ENCODE measurements around the gene CEBPG.
A peak's percentile ranks its signal among the peaks of the same experiment; 100 is the strongest.

Gene CEBPG

DNA sequence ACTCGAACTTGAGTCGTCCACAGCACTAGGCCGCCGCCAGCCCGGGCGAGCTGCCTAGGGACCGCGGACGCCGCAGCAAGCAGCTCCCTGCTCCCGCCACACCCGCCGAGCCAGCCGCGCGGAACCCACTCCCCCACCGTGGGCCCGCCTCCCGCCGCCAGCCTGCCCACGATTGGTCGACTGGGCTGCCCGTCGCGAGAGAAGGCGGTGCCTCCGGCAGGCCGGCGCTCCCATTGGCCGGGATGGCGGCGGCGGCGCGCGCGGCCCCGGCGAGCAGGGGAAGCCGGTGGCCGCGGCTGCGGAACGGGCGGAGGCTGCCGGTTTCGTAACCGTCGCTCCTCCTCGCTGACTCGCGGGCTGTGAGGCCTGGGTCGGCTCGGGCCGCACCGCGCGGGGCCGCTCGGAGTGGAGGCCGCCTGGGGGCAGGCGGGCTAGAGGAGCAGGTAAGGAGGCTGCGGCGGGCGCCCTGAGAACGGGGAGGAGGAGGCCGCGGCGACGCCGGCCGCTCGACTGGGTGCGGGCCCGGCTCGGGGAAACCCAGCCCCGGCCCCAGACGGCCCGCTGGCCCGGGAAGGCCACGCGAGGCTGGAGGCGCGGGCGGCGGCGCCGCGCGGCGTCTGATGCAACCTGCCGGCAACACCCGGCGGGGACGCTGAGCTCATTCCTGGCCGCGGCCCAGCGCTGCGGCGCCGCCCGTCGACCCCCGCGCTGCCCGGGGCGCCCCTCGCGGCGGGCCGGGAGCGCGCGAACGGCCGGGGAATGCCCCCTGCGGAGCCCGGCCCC is at the start of gene CEBPG:
Gene CEBPG, plus strand, starts transcription at position 257 of the 783 bp plus-strand sequence. CDS start 5,531 bp downstream, outside the sequence.
- DNase-seq = peak; percentile 84

DNA sequence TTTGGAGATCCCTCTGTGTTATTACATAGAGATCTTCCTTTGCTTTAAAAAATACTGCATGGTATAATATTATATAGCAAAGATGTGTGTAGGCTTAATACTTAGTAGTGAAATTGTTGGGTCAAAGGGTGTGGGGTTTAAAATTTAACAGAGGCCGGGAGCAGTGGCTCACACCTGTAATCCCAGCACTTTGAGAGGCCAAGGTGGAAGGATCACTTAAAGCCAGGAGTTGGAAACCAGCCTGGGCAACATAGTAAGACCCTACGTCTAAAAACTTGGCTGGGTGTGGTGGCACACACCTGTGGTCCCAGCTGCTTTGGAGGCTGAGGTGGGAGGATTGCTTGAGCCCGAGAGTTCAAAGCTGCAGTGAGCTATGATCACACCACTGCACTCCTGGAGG is 48.9 kb upstream of the CEBPG start:
- no peak for DNase-seq

DNA sequence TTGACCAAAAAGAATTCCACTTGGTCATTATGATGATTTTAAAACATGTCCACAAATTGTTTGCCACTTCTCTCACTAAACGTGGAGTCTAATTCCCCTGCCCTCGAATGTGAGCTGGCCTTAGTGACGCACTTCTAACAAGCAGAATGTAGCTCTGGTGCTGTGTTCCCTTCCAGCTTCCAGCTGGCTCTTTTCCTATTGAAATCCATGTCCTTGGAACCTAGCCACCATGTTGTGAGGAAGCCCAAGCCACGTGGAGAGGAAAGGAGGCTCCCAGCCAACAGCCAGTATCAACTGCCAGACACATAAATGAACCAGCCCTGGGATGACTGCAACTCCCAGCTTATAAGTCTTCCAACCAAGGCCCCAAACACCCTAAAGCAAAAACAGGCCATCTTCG is 47.6 kb upstream of the CEBPG start:
- DNase-seq = no peak

DNA sequence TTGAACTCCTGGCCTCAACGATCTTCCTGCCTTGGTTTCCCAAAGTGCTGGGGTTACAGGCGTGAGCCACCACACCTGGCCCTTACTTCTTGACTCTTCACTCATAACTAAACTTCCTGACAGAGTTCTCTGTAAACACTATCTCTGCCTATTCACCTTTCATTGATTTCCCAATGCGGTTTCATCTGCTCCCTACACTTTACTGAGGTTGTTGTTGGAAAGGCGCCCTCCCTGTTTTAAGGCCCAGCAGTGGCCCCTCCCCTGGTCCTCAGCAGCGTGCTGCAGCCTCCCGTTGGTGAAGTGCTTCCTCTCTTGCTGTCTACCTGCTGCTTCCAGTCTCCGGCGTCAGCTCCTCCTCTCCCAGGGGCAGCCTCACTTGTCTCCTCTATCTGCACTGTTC is 44.4 kb upstream of the CEBPG start:
- DNase-seq = no peak

DNA sequence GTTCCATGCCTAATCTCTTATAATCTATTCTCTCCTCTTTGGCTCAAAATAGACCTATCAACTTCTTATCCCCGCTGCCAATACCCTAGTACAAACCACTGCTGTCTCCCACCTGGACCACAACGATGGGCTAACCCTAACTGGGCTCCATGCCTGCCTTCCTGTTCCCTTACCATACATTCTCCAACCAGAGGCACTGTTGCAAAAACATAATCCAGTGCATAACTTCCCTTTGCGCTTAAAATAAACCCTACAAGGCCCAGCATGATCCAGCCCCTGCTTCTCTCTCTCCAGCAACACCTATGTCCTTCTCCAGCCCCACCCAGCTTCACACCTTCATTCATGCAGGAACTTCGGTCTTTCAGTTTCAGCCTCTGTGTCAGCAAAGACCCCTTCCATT is 43.8 kb upstream of the CEBPG start:
- DNase-seq = no peak

DNA sequence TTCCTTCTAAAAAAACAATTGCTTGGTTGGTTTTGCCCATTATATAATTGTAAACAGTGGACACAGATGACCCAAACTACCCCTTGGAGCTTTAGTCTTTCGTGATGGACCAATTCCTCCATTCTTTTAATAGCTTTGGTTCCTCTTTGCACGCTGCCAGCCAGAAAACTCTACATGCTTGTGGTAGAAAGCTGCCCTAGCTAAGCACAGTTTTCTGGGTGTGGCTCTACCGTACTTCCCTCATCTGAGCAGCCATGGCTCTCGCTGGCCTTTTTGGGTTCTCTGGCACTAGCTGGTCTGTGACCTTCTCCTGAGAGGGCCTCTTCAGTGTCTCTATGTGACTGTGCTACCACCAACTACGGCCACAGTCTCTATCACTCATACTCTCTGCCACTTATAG is 41.3 kb upstream of the CEBPG start:
- no peak for DNase-seq

DNA sequence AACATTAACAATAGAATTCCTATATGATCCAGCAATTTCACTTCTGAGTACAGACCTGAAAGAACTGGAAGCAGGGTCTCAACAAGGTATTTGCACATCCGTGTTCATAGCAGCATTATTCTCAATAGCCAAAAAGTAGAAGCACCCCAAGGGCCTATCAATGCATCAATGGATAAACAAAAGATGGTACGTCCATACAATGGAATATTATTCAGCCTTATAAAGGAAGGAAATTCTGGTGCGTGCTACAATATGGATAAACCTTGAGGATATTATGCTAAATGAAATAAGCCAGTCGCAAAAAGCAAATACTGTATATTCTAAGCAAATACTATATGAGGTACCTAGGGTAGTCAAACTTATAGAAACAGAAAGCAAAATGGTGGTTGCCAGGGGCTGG is 40.4 kb upstream of the CEBPG start:
- DNase-seq = no peak

DNA sequence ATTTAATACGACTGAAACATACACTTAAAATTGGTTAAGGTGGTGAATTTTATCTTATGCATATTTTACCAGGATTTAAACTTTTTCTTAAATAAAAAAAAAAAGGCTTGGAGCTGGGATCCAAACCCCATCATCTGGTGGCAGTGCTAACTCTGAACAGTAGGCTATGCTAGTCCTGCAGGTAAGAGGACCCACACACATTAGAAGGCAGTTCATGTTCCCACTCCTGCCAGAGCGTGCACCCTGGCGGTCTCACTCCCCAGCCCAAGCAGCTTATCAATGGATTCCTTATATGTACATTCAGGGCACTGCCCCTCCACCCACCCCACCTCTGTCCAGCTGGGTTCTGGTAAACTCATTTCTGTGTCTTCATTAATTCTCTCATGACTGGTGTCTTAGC is 39.9 kb upstream of the CEBPG start:
- no peak for DNase-seq

DNA sequence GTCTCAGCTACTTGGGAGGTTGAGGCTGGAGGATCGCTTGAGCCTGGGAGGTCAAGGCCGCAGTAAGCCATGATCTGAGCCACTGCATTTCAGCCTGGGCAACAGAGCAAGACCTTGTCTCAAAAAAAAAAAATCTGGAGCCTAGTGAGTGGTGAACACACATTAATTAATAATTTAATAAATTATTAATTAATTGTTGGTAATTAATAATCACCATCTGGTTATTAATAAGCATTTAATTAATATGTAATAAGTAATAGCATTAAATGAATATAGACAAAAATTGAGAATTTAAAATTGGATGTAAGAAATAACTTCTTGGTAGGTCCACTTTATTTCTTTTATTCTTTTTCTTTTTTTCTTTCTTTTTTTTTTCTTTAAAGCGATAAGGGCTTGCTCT is 39.2 kb upstream of the CEBPG start:
- no peak for DNase-seq

DNA sequence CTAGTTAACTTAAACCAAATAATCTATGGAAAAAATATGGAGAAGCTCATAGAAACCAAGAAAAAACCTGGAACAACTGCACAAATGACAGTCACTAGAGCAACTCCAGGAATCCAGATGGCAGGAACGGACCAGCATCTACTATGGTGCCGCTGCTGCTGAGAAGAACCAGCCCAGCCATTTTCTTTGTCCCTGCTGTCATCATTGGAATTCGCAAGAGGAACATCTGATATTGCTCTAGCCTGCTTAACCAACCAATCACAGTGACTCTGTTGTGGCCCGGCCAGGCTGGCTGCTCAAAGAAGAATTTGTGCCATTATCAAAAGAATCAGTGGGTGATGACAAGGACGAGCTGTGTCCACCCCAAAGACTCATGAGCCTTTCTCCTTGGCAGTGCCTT is 38.1 kb upstream of the CEBPG start:
- no peak for DNase-seq

DNA sequence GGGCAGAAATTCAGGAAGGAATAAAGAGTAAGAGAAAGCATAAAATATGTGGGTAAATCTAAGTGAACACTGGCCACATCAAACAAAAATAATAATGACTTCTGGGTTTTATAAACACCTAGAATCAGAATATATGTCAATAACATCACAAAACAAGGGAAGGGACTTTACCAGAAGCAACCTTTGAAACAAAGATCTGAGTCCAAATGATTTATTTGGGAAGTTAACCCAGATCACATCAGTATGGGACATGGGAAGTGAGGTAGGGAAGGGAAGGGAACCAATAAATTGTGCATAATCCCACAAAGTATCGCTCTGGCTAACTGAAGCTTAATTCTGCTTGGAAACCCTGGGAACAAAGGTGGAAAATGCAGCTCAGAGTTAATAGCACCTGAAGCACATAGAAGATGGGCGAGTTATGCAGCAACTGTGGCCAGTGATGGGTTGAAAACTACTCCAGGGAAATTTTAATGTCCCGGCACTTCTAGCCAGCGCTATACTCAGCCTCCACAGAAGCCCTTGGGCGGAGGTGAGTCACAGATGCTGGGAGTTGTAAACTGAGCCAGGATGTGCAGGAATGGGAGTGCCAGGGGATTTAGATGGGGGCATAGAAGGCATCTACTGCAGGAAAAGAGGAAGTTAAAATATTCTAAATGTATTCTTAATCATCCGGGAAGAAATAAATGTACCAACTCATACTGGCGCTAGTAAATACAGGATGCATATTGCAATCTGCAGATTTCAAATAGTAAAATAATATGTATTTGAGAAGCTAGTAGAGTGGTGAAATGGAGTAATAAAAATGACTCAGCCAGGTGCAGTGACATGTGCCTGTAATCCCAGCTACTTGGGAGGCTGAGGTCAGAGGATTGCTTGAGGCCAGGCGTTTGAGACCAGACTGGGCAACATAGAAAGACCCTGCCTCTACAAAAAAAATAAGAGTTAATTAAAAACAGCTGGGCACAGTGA is 34.2 kb upstream of the CEBPG start:
- no peak for DNase-seq

DNA sequence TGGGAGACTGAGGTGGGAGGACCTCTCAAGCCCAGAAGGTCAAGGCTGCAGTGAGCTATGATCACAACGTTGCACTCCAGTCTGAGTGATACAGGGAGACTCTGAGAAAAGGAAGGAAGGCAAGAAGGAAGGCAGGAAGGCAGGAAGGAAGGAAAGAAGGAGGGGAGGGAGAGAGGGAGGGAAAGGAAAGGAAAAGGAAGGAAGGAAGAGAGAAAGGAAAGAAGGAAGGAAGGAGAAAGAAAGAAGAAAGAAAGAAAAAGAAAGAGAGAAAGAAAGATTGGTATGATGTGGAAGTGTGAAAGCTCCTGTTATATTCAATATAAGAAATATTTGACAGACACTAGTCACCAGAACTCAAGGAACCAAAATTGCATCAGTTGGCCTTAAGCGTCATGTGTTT is 32.5 kb upstream of the CEBPG start:
- DNase-seq = no peak

DNA sequence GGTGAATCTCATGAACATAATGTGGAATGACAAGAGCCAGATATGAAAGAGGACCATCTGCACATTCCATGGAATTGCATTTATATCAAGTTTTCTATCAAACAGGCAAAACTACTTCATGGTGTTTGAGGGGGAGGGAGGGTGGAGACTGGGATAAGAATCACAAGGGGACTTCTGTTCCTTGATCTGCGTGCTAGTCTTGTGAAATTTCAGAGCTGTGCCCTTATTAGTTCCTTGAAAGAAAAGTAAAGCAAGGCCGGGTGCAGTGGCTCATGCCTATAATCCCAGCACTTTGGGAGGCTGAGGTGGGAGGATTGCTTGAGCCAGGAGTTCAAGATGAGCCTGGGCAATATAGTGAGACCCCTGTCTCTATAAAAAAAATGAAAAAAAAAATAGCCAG is 30.2 kb upstream of the CEBPG start:
- DNase-seq = no peak

DNA sequence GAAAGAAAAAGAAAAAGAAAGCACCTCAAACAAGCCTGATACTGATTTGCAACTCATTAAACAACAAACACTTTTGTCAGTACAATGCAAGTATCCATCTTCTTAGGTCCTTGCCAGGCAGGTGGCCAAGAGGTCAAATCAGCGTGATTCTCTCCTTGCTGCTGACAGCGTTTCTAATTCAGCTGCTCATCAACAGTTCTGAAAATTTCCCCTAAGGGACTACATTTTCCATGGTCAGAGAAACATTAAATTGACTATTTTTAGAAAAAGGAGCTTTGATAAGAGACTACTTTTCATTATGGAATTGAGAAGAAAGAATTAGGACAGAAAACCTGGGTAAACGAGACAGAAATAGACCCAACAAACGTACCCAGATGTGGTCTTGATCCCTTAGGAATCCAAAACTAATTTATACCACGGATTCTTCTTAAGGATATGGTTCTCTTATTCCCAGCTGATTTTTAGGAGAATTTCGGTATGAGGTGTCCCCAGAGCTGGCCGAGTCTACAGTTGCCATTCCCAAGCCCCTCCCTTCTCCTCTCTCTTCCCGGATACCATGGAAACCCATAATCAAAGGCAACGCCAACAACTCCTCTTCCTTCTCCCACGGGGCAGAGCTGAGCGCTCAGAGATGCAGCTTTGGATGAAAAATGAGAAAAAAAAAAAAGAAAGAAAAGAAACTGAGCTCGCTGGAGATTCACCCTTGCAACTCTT is 29.5 kb upstream of the CEBPG start:
- no peak for DNase-seq

DNA sequence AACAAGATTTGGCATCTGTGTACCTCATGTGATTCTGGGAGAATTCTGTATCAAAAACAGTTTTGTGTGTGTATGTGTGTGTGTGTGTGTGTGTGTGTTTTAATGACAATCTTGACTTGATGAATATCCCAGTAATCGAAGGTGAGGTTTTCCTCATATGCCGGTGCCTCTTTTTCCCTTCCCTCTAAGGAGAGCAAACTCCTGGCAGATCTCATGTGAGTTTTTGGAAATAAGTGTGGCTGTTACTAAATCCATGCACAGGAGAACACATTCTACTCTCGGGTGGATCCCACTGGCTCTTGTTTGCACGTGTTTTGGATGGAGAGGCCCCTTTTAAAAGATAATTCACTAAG is 29.0 kb upstream of the CEBPG start:
- DNase-seq = no peak

DNA sequence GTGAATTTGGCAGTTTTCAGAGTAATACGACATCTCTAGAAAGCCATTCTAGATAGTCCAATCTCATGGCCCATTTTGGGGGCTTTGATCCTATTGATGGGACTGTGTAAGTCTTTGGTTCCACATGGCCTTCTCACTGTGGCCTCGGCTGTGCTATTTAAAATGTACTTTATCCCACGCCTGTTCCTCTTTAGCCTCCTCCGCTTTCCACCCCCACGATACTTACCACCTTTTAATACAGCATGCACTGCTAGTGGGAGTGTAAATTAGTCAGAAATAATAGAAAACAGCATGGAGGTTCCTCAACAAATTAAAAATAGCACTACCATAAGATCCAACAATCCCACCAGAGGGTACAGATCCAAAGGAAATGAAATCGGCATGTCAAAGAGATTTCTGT is 28.3 kb upstream of the CEBPG start:
- DNase-seq = no peak

DNA sequence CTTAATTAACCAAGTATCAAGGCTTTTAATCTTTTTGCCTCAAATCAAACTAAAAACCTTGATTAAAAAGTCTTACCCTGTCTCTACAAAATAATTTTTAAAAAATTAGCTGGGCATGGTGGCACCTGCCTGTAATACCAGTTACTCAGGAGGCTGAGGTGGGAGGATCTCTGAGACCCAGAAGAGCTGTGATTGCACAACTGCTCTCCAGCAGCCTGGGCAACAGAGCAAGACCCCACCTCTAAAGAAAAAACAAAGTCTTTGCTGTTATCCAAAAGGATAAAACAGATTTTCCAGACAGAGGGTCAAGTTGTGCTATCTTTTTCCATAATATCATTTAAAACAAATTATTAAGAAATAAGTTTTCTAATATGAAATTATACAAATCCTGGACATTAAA is 26.8 kb upstream of the CEBPG start:
- no peak for DNase-seq

DNA sequence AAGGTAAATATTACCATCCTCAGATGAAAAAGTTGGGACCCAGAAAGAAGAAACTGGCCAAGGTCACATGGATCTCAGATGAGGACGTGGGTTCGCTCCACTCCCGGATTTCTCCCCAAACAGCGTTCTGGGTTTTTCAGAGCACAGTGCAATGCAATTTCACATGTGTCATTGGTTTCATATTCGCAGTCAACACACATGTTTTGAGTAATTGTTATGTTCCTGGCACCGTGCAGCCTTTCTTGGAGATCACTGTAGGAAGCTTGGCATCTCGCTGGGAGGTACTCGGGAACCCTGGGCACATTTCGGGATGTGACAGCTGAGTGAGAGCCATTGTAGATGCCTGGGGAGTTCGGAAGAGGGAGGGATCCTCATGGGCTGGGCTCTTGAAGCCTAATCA is 26.2 kb upstream of the CEBPG start:
- no peak for DNase-seq

DNA sequence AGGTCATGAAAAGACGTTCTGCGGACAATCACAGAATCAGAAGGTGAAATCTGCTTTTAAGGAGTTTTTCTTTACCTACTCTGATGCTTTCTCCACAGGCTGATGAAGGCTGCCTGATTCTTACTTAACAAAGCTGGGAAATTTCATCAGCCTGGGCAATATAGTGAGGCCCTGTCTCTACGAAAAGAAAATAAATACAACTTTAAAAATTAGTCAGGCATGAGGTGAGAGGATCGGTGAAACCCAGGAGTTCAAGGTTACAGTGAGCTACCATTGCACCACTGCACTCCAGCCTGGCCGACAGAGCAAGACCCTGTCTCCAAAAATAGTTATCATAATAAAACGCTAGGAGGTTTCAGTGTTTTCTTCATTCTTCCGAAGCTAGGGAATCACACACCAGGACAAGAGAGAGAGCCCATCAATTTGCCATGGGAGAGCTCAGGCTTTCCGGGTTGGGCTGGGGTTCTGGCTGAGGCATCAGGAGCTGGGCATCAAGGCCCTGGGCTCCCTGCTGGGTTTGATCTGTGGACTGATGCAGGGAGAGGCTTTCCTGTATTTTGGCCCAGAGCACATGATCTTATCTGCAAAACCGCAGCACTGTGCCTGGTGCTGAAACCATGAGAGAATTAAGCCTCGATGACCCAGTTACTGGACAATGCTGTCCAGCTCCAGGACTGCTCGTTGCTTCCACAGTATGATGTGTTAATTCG is 25.1 kb upstream of the CEBPG start:
- DNase-seq = no peak

DNA sequence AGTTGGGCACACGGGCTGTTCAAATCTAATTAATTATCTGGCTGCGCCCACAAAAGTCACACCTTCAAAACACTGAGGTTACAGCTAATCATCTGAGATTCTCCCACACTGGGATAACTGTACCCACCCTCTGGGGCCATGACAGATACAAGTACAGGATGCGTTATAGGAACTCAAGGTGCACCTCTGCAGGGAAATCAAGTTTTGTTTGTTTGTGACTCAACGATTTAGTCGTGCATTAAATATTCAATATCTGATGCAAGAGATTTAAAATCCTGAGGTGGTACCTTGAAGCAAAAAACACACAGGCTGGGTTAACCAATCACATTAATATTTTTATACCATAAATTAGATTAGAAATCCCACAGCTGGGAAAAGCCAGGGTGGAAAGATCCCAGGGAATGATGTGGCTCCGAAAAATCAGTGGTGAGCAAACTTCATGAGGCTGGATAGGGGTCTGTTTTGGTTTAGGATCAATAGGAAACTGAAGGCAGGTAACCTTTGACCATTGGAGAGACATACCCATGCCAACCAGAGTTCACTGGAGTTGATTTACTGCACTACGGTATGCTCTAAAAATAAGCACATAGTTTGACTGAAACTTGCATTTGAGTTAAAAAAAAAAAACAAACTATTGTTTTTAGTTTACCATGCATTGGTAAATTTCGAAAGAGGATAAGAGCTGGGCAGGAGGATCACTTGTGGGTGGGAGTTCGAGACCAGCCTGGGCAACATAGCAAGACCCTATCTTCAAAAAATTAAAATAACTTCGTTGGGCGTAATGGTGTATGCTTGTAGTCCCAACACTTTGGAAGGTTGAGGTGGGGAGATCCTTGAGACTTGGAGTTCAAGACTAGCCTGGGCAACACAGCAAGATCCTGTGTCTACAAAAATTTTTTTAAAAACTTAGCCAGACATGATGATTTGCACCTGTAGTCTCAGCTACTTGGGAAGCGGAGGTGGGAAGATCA is 23.9 kb upstream of the CEBPG start:
- DNase-seq = no peak

DNA sequence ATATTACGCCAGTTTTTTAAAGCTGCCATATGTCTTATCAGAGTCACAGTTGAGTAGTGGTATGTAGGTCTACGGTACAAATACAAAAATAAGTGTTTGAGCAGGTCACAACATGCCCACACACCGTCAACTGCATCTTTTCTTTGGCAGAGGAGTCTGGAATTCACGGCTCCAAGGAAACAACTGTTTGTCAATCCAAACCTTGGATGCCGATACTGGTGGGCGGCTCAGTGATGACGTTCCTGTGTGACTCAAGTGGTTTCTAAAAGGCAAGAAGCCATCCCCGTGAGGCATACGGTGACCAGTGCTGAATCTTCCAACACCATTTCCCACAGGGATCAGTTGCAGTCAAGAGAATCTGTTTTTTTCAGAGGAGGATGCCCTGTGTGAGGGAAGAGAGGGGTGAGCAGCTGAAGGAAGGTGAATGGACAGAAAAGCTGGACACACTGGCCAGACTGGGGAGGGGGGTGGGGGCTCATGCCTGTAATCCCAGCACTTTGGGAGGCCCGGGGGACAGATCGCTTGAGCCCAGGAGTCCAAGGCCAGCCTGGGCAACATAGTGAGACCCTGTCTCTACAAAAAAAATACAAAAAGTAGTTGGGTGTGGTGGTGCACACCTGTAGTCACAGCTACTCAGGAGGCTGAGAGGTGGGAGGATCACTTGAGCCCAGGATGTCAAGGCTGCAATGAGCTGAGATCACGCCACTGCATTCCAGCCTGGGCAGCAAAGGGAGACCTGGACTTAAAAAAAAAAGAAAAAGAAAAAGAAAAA is 22.8 kb upstream of the CEBPG start:
- DNase-seq = no peak

Data from DMS153 (cell line).